GM11168 (cell line): ENCODE results near the gene TNIP2.

ENCODE experiments used
- in situ Hi-C: fragments of 300-500 bp; cut with MboI; formaldehyde crosslinking; loops from one replicate; pipeline ENCODE4 v1.12.0; 2022; ENCODE audit warnings: low sequenced_read_pairs; ENCODE audit not compliant: unreplicated experiment

Gene TNIP2

GRCh38 chr4:2794486-2795299 is 38.6 kb upstream of the TNIP2 start:
- in situ Hi-C loops: no loop called here

GRCh38 chr4:2793586-2794485 is 37.7 kb upstream of the TNIP2 start:
- in situ Hi-C loops: no loop called here

DNA sequence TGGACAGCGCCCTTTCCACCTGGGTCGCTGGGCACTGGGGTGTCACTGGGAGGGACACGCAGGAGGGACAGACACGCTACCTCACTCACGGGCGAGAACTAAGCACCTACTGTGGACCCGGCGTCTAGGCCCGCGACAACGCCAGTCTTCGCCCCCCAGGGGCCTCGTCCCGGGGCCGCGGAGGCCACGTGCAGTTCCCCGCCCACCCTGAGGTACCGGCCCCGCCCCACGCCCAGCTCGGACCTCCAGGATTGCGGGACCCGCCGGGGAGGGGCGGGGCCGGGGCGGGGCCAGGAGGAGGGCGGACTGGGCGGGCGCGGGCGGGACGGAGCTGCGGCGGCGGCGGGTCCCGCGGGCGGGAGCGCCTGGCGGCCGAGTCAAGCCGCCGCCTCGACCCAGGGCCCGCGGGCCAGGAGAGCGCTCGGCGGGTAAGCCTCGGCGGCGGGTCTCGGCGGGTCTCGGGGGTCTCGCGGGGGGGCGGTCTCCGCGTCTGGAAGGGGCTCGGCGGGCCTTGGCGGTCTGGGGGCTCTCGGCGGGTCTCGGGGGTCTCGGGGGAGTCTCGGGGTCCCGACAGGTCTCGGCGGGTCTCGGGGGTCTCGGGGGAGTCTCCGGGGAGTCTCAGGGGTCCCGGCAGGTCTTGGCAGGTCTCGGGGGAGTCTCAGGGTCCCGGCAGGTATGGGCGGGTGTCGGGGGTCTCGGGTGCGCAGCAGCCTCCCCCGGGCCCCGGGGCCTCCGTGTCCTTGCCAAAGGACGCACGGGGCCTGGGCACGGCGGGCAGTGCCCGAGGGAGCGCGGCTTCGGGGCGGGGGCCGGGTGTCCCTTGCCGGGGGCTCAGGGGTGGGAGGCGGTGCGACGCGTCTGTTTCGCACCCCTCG is 36.8 kb upstream of the TNIP2 start, which contains the start of gene SH3BP2:
TSS of gene SH3BP2 (plus strand) at position 375 of the 875 bp plus-strand sequence. CDS start 27,533 bp downstream, outside the sequence.
- in situ Hi-C loops: no loop called here

- in situ Hi-C loops: no loop called here
These were observed 36.2 kb upstream of the TNIP2 start for GRCh38 chr4:2792396-2792710.

- in situ Hi-C loops: no loop called here
These were observed 35.6 kb upstream of the TNIP2 start for GRCh38 chr4:2791518-2792395.

DNA sequence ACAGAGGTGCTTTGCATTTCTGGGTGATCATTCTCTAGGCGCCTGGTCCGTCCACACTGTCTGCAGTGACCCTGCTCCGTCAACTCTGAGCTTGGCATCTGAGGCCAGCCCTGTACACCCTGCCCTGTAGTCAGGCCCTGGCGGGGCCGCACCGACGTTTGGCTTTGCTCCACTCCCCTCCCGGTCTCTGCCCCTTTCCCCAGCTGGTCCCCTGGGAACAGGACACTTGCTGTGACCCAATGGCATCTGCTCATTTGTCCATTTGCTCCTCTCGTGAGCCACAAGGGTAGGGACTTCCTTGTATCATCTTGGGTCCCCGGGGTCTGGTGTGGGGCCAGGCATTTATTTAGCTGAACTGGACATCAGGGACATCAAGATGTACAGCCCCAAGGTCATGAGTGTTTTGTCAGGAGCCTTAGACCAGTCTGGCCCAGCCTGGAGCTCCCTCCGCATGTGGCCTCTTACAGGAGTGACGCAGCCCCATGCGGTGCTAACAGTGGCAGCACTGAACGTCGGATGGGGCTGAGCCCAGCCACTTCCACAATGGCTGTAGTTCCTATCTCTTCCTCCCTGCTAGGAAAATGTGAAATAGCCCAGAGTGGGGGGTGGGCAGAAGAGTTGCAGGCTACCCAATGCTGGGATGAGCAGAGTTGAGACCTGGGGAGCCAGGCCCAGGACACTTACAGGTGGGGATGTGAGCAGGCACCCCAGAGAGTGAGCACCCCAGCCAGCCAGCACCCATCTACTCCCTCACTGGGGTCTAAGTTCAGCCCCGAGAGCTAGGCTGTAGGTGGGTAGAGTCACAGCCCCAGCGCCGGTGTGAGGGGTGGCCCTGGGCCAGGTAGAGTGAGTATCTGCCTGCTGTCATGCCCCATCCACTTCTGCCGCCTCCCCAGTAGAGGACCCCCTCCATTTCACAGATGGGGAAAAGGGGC is 34.7 kb upstream of the TNIP2 start:
- in situ Hi-C loops: no loop called here

GRCh38 chr4:2789793-2790582 is 33.9 kb upstream of the TNIP2 start:
- in situ Hi-C loops: no loop called here

- in situ Hi-C loops: no loop called here
These were observed 33.2 kb upstream of the TNIP2 start for GRCh38 chr4:2789351-2789750.

DNA sequence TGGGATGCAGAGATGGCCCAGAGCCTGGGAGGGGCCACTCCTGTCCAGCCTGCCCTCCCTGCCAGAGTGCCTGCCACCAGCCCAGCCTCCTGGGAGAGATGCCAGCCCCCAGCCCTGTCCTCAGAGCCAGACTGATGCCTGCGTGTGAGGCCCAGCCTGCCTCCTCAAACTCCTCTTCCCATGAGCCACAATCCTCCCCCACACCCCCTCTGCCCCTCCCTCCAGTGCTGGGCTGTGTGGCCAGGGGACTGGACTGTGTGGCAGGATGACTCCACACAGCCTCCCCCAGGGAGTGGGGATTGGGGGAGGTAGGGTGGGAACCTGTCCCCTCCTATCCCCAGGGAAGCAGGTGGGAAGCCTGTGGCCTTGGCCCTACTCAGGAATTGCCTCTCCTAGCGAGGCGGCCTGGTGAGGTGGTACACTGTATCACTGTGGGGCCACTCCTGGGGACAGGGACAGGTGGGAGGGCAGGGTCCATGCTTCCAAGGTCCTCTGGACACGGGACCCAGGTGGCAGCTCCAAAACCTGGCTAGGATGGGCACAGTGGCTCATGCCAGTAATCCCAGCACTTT is 32.5 kb upstream of the TNIP2 start:
- in situ Hi-C loops: no loop called here

DNA sequence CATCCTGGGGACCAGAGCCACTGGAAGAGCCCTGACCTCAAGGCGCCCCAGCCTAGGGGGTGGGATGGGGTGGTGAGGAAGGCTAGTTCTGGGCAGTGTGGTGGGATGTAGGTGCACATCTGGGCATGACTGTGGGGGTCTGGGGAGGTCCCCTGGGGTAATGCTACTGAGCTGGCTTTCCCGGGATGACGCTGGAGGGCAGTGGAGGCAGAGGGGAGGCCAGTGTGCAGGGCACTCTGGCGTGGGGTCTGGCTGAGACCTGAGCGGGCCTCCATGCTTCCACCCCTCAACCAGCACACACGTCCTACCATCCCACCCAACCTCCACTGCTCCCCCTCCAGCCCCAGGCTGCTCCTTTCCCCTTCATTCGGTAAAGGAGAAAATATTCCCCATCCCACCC is 32.0 kb upstream of the TNIP2 start:
- in situ Hi-C loops: no loop called here

GRCh38 chr4:2787230-2788100 is 31.3 kb upstream of the TNIP2 start:
- in situ Hi-C loops: no loop called here

DNA sequence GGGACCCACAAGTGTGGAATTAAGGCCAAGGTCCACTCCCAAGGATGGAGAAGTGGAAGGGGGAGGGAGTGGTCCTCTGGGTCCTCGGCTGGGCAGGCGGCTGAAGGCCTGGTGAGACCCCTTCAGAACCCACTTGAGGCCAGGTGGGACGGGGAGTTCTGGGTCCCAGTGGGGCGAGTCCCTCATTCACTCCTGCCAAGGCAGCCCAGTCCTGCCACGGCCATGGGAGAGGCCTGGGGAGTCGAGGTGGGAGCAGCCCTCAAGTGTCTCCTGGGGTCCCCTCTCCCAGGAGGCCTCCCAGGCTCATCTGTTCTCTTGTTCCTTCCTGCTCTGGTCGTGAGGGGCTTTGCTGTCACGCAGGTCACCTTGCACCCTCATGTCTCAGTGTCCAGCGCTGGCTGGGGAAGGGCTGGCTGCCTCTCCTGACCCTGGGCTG is 30.7 kb upstream of the TNIP2 start:
- in situ Hi-C loops: no loop called here

GRCh38 chr4:2786152-2786671 is 30.1 kb upstream of the TNIP2 start:
- in situ Hi-C loops: no loop called here

DNA sequence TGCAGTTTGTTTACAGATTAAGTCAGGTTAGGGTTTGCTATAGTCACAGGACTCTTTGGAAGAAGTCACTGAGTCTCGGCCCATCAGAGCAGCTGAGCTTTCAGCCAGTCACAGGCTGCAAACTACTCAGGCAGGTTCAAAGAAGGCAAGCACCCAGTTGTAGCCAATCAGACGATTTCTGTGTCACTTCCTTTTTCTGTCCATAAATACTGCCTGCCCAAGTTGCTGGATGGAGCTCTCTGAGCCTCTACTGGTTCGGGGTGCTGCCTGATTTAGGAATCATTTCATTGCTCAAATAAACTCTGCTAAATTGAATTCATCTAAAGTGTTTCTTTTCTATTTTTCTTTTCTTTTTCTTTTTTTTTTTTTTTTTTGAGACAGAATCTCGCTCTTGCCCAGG is 29.5 kb upstream of the TNIP2 start:
- in situ Hi-C loops: no loop called here

DNA sequence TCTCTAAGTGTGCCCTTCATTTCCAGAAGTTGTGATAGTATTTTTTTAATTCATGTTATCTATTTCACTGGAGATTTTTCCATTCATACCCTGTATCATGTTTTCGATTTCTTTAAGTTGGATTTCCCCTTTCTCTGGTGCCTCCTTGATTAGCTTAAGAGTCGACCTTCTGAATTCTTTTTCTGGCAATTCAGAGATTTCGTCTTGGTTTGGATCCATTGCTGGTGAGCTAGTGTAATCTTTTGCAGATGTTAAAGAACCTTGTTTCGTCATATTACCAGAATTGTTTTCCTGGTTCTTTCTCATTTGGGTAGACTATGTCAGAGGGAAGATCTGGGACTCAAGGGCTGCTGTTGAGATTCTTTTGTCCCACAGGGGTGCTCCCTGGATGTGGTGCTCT is 27.7 kb upstream of the TNIP2 start:
- in situ Hi-C loops: no loop called here

GRCh38 chr4:2781911-2782310 is 25.8 kb upstream of the TNIP2 start:
- in situ Hi-C loops: no loop called here
